NCI-H510A (cell line): ENCODE results near the gene L3MBTL1.

ENCODE experiments used
- DNase-seq: peaks from one replicate; lab custom pipeline; 2025; lab: John Stamatoyannopoulos, UW

Gene L3MBTL1

DNA sequence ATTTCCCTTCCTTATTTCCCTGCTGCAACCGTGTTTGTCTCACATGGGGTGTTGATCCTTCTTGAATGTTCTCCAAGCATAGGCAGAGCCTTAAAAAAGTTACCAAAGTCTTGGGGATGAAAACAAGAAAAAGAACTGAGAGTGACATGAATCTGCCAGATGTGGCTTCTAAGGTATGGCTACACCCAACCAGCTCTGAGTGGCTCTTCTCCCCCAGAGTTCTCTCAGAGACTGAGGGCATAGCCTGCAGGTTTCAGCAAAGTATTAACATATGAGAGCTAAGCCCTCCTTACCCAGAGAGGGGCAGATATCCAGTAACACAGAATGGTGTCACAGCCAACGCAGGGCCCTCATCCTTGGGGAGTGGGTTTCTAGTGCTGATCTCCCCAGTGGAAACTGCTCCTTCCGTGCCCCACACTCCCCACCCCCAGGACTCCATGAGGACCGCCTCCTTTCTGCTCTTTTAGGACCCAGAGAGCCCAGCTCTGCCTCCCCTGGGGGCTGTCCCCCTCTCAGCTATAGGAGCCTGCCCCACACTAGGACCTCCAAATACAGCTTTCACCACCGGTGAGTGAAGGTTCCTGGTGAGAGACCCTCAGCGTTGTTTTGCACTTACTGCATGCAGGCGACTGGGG lies 28.0 kb downstream of the L3MBTL1 start:
- no peak for DNase-seq

GRCh38 chr20:43536041-43536816 lies 28.7 kb downstream of the L3MBTL1 start:
- no peak for DNase-seq

GRCh38 chr20:43536817-43537440 lies 29.4 kb downstream of the L3MBTL1 start:
- no peak for DNase-seq

GRCh38 chr20:43537921-43538877 lies 30.7 kb downstream of the L3MBTL1 start:
- no peak for DNase-seq

GRCh38 chr20:43538878-43539700 lies 31.6 kb downstream of the L3MBTL1 start:
- DNase-seq = no peak

- DNase-seq = no peak
These were observed 32.6 kb downstream of the L3MBTL1 start for GRCh38 chr20:43539975-43540672.

DNA sequence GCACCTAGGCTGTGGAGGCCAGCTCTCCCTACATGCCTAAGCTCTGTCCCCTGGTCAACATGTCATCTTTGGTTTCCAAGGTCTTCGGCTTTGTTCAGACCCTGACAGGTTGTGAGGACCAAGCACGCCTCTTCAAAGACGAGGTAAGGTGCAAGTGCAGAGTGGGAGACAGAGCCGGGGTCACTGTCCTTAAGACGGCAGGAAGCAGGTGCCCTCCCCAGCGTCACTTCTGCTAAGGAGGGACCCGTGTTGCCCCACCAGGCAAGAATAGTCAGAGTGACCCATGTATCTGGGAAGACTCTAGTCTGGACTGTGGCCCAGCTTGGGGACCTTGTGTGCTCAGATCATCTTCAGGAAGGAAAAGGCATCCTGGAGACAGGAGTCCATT lies 33.2 kb downstream of the L3MBTL1 start:
- no peak for DNase-seq

GRCh38 chr20:43541214-43541613 lies 33.7 kb downstream of the L3MBTL1 start:
- DNase-seq = no peak

GRCh38 chr20:43542161-43542560 lies 34.7 kb downstream of the L3MBTL1 start:
- no peak for DNase-seq

GRCh38 chr20:43542674-43543073 lies 35.2 kb downstream of the L3MBTL1 start:
- no peak for DNase-seq

DNA sequence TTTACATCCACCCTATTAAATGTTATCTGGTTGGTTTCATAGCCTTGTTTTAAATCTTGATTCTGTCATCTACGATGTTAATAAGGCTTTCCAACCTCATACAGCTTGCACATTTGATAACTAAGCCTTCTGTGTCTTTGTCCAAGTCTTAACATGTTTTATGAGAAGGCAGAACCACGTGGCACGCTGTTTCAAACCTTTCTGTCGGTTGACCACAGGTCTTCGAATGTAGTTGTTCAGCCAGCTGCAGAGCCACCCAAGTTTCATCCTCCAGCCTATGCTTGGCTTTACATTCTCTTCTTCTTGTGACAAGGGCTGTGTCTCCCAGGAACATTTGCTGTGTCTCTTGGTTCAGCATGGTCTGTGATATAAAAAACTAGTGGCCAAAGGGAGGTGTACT lies 35.6 kb downstream of the L3MBTL1 start:
- no peak for DNase-seq

GRCh38 chr20:43544501-43544900 lies 37.0 kb downstream of the L3MBTL1 start:
- no peak for DNase-seq

- DNase-seq = no peak
These were observed 38.5 kb downstream of the L3MBTL1 start for GRCh38 chr20:43545837-43546578.

DNA sequence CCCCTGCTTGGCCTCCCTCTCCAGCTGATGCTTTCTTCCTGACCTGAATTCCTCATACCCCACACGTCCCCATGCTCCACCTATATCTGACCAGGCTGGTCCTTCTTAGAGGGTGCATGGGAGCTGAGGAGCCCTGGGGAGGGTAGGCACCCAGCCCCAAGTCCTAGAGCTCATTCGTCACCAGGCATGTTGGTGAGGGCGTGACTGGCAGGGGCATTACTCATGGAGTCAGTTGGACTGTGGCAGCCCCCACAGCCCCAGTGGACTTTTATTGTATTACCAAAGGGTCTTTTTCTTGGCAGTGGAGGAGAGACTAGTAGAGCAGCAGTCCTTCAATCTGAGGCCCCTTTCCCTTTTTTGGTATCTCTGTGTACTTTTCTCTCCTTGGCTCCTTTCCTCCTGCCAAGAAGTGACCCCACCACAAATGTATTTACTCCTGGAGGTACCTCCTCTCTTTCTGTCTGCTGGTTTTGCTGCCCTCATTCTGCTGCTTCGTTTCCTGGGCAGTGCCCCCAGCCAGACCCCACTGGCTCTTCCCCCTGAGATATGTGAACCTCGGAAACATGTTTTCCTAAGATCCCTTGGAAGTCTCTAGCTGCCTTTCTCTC lies 40.9 kb downstream of the L3MBTL1 start:
- no peak for DNase-seq

DNA sequence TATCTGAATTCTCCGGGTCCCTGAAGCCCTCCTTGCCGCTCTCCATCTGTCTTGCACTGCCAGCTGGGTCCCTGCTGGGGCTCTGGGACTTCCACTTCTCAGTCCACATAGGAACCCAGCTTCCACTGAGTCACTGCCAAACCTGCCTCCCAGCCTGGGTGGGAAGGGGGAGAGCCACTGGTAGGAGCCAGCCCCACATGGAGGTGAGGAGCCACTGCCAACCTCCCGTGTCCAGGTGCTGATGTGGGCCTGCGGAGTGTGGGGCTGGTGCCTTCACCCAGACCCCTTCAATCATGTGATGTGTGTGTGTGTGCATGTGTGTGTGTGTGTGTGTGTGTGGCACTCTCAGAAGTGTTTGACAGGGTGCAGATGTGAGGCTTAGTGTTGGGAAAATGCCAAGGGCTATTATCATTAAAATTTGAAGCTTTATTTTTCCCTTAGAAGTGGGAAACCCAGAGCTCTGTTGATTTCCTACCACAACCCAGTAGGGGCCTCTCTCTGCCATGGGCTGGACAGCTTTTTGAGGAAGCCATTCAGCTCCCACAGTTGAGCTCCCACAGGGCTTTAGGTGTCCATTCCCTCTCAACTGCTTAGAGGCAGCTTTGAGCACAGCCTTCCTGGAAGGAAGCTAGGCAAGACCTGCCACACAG lies 42.0 kb downstream of the L3MBTL1 start:
- no peak for DNase-seq

DNA sequence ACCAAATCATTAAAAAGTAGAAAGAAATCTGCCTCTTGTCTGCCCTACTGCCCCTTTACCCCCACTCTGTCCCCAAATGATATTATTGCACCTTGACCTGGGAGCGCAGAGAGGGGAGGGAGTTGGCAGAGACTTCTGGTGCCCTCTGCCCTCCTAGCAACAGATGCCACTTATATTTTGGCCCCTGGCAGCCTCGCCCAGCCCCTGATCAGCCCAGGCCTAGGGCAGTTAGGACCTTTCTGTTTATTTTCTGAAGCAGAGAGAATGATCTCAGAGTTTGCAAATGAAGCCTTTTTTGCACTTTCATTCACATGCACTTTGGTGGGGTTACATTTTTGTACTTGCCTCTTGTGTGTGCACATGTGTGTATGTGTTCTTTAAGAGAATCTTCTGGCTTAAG lies 43.0 kb downstream of the L3MBTL1 start:
- DNase-seq = no peak

GRCh38 chr20:43554369-43554768 lies 46.9 kb downstream of the L3MBTL1 start:
- DNase-seq = no peak

- no peak for DNase-seq
These were observed 51.1 kb downstream of the L3MBTL1 start, which contains the start of gene SGK2 for GRCh38 chr20:43558412-43559146. Gene SGK2 (plus strand): TSS chr20:43559027. CDS start chr20:43566496, 7,469 bp downstream.
